Lower leg skin (tissue), 3 donors: ENCODE results near the gene LEMD2.

Experiments used
- POLR2A ChIP-seq, 2 donors: fragments of 450-650 bp; IDR thresholded peaks; one replicate each; pipeline ENCODE4 v1.6.1; 2016 to 2017; ENCODE audit warnings: antibody characterized with exemption in 2 of 2, mild to moderate bottlenecking in 1 of 2, moderate library complexity in 1 of 2
- TF ChIP-seq, protein P1 (sequence below), 3 donors: fragments of 450-650 bp; IDR thresholded peaks; one replicate each; pipeline ENCODE4 v1.5.1; 2016; ENCODE audit warnings: antibody characterized with exemption in 3 of 3, mild to moderate bottlenecking in 3 of 3, moderate library complexity in 2 of 3

DNA sequence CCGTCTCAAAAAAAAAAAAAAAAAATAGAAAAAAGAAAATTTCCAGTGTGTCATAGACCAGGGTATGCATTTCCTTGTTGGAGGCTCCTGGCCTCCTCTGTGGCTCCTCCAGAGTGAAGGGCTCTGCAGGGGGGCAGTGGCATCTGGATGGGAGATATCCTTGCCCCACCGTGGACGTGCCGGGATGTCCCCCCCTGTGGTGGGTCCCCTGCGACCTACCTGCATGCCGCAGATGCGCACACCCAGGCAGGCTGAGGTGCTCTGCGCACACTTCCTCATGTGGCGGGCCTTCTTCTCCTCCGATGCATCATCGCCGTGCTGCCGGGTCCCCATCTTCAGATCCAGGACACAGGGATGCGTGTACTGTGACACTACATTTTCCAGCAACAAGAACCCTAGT, 63.7 kb downstream of the LEMD2 start:
- TF ChIP-seq POLR2A (IDR thresholded peaks at IDR 0.05): no peak
- TF ChIP-seq, protein P1, sequence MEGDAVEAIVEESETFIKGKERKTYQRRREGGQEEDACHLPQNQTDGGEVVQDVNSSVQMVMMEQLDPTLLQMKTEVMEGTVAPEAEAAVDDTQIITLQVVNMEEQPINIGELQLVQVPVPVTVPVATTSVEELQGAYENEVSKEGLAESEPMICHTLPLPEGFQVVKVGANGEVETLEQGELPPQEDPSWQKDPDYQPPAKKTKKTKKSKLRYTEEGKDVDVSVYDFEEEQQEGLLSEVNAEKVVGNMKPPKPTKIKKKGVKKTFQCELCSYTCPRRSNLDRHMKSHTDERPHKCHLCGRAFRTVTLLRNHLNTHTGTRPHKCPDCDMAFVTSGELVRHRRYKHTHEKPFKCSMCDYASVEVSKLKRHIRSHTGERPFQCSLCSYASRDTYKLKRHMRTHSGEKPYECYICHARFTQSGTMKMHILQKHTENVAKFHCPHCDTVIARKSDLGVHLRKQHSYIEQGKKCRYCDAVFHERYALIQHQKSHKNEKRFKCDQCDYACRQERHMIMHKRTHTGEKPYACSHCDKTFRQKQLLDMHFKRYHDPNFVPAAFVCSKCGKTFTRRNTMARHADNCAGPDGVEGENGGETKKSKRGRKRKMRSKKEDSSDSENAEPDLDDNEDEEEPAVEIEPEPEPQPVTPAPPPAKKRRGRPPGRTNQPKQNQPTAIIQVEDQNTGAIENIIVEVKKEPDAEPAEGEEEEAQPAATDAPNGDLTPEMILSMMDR (IDR thresholded peaks at IDR 0.05): no peak
